HG02885 (cell line): Measurements from ENCODE around the gene NRN1L.

ENCODE experiments used
- ATAC-seq: cut with Tn5 transposase; IDR thresholded peaks from one replicate; pipeline ENCODE4 v1.9.1; 2021; ENCODE audit warnings: mild to moderate bottlenecking; ENCODE audit not compliant: unreplicated experiment, poor library complexity

The NRN1L gene

DNA sequence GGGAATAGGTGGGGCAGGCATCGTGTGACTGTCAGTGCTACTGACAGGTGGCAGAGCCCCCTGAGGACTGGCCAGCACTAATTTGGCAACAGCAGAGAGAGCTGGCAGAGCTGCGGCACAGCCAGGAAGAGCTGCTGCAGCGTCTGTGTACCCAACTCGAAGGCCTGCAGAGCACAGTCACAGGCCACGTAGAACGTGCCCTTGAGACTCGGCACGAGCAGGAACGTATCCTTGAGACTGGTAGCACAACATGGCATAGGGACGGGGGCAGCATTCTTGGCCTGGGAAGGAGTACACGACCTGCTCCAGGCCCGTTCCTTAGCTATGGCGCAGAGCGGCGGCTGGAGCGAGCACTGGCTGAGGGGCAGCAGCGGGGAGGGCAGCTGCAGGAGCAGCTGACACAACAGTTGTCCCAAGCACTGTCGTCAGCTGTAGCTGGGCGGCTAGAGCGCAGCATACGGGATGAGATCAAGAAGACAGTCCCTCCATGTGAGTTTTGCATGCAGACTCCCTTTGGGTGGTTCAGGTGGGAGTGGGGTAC, 3.0 kb upstream of the NRN1L start:
- ATAC-seq, result no peak

GRCh38 chr16:67882374-67883145, 2.1 kb upstream of the NRN1L start:
- no peak for ATAC-seq

DNA sequence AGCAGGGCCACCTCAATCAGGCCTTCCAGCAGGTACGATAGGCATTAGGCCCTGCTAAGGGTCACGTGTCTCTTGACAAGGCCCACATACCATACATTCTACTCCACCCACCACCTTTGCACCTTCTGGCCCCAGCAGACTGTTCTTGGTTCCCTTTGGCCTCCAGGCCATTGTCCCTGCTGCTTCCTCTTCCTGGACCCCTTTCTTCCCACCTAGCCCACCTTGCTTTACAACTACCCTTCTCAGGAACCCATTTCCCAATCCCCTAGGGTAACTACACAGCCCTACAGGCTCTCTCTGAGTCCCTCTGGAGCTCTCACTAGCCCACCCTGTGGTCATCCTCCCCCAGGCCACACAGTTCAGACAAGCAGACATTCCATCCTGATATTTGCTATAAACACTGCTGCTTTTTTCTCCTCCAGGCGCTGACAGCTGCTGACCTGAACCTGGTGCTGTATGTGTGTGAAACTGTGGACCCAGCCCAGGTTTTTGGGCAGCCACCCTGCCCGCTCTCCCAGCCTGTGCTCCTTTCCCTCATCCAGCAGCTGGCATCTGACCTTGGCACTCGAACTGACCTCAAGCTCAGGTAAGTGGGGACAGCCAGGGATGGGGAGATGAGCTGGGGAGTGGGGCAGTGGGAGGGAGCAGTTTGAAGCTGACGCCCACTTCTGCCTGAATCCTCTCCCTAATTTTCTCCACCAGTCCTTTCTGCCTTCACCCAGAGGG, 1.4 kb upstream of the NRN1L start:
- ATAC-seq, result no peak

DNA sequence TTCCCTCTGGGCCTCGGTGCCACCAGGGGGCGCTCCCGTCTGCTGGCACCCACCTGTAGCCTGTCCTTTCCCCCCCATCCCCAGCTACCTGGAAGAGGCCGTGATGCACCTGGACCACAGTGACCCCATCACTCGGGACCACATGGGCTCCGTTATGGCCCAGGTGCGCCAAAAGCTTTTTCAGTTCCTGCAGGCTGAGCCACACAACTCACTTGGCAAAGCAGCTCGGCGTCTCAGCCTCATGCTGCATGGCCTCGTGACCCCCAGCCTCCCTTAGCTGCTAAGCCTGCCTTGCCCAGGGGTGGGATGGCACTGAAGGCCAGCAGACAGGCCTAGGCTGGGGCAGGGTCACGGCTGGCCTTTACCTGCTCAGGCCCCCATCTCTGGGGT, 818 bp upstream of the NRN1L start:
- ATAC-seq, result no peak

DNA sequence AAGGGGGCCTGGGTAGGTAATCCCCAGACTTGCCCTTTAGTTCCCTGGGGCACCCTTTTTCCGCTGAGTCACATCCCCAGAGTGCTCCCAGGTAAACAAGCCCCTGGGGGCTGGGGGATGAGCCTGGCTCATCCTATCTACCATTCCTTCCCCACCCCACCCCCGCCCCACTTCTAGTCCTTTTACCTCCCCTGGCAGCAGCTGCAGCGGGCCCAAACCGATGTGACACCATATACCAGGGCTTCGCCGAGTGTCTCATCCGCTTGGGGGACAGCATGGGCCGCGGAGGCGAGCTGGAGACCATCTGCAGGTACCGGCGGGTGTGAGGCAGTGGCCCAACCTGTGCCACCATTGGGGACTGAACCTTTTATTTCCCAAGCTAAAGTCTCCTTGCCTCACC, 860 bp downstream of the NRN1L start:
- no peak for ATAC-seq

DNA sequence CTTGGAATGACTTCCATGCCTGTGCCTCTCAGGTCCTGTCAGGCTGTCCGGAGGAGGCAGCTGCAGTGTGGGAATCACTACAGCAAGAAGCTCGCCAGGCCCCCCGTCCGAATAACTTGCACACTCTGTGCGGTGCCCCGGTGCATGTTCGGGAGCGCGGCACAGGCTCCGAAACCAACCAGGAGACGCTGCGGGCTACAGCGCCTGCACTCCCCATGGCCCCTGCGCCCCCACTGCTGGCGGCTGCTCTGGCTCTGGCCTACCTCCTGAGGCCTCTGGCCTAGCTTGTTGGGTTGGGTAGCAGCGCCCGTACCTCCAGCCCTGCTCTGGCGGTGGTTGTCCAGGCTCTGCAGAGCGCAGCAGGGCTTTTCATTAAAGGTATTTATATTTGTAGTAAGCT, 1.3 kb downstream of the NRN1L start:
- ATAC-seq, result no peak

DNA sequence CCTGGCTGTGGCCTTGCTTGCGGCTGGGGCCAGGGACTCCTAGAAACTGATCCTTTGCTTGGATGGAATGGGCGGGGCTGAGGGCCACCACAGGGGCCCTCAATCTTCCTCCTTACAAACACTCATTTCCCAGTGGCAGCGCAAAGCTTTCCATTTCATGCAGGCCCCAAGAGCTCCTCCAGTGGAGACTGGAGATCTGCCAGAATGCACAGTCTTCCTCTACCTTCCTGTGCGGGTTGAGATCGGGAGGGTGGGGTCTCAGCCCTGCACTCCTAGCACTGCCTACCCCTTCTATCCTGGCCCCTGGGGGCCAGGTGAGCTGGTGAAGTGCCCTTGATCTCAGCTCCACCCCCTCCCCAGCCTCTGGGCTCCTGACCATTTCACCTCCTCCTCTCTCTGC, 1.7 kb downstream of the NRN1L start:
- no peak for ATAC-seq

DNA sequence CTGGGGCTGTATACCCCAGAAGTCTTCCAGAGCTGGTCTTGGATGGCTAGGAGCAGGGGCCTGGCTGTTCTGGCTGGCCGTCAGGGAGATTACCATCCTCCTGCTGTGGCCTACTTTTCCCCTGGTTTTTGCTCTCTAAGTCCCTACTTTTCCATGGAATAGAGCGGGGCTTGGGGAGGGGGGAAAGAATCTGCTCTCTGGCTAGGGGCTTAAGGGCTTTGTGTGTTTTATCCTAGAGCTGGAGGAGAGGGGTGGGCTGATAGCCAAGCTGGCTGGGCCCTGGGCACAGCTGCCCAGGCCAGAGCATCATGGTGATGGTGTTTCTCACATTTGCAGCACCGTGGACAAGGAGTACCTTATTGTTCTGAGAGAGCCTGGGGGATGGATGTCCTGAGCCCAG, 3.6 kb downstream of the NRN1L start:
- ATAC-seq, result no peak

- no peak for ATAC-seq
These were observed 7.7 kb downstream of the NRN1L start for GRCh38 chr16:67892375-67892774.

- peak; percentile 91 for ATAC-seq
These were observed 8.4 kb downstream of the NRN1L start, which contains the start of gene PSKH1 for GRCh38 chr16:67892899-67893742. Gene PSKH1, plus strand, starts transcription at chr16:67893254. Its CDS starts 15,496 bp downstream, at chr16:67908750.

DNA sequence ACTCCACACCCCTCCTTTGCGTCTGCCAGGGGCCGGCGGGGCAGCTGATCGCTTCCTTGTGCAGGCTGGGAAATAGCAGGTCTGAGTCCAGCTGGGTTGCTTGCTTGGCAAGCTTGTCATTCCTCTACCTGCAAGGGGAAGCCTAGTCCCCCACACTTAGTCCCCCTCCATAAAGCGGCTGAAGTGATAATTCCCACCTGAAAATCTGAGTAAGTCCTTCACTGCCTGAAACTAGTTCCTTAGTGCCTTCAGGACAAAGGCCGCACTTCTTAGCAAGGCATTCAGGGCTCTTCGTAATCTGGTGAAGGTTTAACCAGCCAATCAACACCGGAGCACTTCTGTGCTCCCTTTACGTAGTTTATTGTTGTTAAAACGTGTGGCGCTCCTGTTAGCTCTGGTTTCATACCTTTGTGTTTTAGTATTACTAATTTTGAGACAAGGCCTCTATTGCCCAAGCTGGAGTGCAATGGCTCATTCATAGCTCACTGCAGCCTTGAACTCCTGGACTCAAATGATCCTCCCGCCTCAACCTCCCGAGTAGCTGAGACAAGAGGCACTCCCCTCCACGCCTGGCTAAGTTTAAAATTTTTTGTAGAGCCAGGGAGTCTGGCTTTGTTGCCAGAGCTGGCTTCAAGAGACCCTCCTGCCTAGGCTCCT, 9.2 kb downstream of the NRN1L start:
- no peak for ATAC-seq

DNA sequence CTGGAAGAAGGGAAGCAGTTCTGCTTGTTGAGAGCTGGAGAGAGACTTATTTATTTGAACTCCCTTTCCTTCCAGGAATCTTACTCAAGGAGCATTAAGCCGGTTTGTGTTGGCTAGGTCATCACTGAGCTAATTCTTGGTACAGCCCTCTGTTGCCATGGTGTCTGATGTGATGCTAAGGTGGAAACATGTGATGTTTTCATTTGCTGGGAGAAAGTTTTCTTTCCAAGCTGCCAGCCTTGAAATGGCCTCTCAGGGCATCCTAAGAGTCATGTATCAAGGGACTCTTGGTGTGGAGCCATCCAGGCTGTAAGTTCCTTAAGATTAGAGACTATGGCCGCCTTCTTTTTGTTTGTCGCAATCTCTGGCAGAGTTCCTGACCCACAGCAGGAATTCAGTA, 12.5 kb downstream of the NRN1L start:
- no peak for ATAC-seq

DNA sequence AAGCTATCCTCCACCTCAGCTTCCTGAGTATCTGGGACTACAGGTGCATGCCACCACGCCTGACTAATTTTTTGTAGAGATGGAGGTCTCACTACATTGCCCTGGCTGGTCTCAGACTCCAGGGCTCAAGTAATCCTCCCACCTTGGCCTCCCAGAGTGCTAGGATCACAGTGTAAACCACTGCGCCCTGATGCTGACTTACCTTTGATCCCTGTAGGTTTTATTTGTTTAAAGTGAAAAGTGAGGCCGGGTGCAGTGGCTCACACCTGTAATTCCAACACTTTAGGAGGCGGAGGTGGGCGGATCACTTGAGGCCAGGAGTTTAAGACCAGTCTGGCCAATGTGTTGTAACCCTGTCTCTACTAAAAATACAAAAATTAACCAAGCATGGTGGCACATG, 17.0 kb downstream of the NRN1L start:
- no peak for ATAC-seq

GRCh38 chr16:67902831-67903230, 18.1 kb downstream of the NRN1L start:
- no peak for ATAC-seq

- ATAC-seq, result no peak
These were observed 22.9 kb downstream of the NRN1L start for GRCh38 chr16:67907397-67908180.

DNA sequence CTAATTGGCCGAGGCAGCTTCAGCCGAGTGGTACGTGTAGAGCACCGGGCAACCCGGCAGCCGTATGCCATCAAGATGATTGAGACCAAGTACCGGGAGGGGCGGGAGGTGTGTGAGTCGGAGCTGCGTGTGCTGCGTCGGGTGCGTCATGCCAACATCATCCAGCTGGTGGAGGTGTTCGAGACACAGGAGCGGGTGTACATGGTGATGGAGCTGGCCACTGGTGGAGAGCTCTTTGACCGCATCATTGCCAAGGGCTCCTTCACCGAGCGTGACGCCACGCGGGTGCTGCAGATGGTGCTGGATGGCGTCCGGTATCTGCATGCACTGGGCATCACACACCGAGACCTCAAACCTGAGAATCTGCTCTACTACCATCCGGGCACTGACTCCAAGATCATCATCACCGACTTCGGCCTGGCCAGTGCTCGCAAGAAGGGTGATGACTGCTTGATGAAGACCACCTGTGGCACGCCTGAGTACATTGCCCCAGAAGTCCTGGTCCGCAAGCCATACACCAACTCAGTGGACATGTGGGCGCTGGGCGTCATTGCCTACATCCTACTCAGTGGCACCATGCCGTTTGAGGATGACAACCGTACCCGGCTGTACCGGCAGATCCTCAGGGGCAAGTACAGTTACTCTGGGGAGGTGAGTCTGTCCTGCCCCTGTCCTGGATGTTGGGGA, 24.5 kb downstream of the NRN1L start:
- ATAC-seq, result no peak

GRCh38 chr16:67910158-67910557, 25.5 kb downstream of the NRN1L start:
- ATAC-seq, result no peak

- ATAC-seq, result no peak
These were observed 30.2 kb downstream of the NRN1L start for GRCh38 chr16:67914758-67915495.
